HT-29 (cell line): ENCODE results near the gene RORB. TPM values are rescaled to one million over a fixed set of nuclear protein-coding genes. Genes with fewer than 3 reads are reported as not detected.

Source experiments
- DNase-seq: peaks from one replicate; pipeline ENCODE4 v3.0.0-alpha.2; 2015; ENCODE audit warnings: low spot score
- total RNA-seq: library from RNA; depleted of rRNA; stranded (reverse); fragments of >200 nt; shearing (Covaris generic); gene quantifications from 2 replicates; pipeline ENCODE4 v1.2.3, GENCODE V29; 2014; rRNA removed

Gene RORB
- not detected in 2 replicates for total RNA-seq

DNA sequence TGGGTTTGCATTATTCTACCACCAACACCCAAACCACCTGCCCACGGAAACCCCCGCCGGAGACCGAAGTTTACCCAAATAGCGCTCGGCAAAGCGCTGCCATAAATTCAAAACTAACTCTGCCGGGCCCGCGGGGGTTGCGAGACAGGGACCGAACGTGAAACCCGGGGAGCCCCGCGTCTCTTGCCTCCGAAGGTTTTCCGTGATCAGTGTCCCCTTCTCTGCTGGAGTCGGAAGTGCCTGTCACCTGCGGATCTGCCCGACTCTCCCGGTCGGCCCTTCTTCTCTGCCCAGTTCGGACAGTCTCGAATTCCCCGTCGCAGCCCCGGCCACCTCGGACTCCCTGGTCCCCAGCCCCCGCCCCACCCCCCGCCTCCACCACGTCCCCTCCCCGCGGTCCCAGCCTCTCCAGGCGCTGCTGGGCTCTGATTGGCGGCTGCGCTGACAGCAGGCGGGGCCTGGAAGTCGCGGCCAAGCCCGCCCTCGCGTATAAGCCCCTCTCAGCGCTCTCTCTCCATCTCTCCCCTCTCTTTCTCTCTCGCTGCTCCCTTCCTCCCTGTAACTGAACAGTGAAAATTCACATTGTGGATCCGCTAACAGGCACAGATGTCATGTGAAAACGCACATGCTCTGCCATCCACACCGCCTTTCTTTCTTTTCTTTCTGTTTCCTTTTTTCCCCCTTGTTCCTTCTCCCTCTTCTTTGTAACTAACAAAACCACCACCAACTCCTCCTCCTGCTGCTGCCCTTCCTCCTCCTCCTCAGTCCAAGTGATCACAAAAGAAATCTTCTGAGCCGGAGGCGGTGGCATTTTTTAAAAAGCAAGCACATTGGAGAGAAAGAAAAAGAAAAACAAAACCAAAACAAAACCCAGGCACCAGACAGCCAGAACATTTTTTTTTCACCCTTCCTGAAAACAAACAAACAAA is at the start of gene RORB:
Gene RORB (plus strand): TSS at position 517 of the 929 bp plus-strand sequence. CDS start 642 bp downstream, outside the sequence.
- no peak for DNase-seq

GRCh38 chr9:74447451-74448193 is 49.5 kb upstream of the RORB start:
- DNase-seq: no peak

GRCh38 chr9:74449060-74449459 is 48.1 kb upstream of the RORB start:
- no peak for DNase-seq

DNA sequence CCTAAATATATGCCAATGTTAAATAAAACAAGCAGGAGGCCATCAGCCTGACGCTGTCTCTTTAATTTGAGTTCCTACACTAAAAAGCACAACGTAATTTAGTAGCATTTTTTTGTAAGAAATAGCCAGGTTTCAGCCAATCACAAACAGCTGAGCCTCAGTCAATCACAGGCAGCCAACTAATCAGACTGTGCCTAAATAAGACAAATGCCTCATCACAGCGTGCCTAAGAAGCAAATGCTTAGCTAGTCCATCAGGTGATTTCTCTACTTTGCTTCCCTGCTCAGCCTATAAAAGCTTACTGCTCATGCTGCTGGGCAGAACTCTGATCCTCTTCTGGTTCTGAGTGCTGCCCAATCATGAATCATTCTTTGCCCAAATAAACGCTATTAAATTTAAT is 38.3 kb upstream of the RORB start:
- DNase-seq: no peak

DNA sequence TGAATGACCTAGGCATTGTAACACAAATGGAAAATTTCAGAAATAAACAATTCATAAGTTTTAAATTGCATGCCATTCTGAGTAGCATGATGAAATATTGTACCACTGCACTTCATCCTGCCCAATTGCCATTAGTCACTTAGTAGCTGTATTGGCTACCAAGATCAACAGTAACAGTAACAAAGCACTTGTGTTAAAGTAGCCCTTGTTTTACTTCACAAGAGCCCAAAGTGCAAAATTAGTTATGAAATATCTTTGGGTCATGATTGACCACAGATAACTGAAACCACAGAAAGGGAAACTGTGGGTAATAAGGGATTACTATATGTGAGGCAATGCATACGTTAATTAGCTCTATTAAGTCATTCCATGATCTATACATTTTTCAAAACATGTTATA is 33.3 kb upstream of the RORB start:
- DNase-seq: no peak

DNA sequence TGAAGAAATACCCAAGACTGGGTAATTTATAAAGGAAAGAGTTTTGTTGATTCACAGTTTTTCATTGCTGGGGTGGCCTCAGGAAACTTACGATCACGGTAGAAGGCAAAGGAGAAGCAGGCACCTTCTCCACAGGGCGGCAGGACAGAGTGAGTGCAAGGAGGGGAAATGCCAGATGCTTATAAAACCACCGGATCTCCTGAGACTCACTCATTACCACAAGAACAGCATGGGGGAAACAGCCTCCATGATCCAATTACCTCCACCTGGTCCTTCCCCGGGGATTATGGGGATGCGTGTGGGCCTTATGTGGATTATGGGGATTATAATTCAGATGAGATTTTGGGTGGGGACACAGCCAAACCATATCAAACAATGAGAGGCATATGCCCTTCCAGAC is 18.5 kb upstream of the RORB start:
- DNase-seq: no peak

GRCh38 chr9:74479711-74480110 is 17.4 kb upstream of the RORB start:
- no peak for DNase-seq

- DNase-seq: no peak
These were observed 9.7 kb upstream of the RORB start for GRCh38 chr9:74487395-74487794.

DNA sequence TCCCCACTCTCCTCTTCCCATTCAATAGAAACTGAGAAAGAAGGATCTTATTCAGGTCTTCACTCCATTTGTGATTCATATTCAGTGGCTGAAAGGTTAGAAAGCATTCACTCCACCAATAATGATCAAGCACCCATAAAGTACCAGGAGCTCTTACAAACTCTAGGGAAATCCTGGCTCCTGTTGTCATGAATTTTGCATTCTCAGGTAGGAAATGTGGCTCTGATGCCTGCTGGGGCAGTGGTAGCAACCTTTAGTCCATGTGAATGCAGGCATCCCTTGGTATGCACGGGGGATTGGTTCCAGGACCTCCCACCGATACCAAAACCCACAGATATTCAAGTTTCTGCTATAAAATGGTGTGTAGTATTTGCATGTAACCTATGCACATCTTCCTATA is 3.6 kb upstream of the RORB start:
- no peak for DNase-seq

GRCh38 chr9:74494490-74494889 is 2.6 kb upstream of the RORB start:
- no peak for DNase-seq

DNA sequence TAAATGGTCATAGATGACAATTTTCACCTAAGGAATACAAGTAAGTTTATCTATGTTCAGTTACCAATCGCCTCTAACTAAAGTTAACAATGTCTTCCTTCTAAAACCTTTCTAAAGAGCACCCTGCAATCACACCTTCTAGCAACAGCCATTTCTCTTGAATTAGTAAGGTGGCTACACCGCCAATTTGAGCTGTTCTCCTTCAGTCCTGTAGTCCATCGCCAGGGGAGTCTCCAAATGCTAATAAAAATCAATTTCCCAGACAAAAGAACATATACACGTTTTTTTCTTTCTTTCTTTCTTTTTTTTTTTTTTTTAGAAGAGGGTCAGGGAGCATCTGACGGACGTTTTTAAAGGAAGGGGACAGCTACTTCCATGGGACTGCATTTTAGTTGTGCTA is 729 bp upstream of the RORB start:
- DNase-seq: no peak

GRCh38 chr9:74497748-74498620 is 849 bp downstream of the RORB start:
- DNase-seq: no peak

DNA sequence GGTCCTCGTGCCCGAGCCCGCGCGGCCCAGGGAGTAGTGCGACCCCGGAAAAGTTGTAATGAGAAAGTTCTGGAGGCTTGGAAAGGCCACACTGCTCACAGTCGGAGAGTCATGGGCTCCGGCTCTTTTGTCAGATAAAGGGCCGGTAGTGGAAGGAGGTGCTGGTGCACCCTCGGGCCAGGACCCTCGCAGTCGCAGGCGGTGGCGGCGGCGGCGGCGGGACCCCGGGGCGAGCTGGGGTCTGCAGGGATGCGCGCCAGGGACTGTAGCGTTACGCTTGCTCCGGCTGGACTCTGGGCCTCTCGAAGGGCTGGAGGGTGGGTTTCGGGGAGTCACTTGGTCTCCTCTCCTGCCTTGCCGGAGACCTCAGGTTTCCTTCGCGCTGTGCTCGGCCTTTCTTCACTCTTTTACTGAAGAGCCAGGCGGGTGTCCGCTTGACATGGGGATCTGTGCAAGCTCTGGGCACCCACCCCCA is 1.5 kb downstream of the RORB start:
- DNase-seq: no peak

DNA sequence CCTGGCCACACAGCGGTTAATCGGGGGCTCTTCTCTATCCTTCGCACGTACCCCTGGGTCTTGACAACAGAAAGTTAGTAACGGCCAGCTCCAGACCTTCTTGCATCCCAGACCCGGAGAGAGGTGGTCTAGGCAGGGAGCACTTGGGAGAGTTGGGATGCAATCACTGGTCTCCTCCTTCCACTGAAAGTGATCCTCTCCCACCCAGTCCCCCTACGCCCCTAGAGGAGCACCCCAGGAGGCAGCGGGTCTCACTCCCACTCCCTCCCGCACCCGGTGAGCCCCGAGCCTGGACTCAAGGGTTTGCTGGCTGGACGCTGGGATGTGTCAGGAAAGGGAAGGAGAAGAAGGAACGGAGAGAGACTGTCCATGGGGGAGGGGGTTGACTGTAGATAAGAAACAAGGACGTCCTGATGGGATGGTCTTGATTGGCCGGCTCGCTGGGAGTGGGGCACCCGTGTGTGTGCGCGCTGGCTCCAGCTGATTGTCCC is 2.0 kb downstream of the RORB start:
- DNase-seq: no peak

GRCh38 chr9:74499770-74500583 is 2.8 kb downstream of the RORB start:
- no peak for DNase-seq

DNA sequence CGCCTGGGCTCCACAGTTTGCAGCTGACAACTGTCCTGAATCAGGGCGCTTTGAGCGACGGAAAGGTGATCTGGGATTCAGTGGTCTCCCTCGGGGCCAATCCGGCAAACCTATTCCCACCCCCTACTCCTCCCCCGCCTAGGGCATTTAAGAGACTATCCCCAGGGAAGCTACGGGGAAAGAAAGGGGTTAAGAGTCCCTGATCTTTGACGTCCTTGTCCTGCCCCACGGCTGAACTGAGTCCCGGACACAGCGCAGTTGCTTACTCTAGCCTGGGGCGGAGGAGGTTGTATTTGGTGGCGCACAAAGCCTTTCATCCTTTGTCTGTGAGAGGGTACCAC is 3.4 kb downstream of the RORB start:
- DNase-seq: no peak

GRCh38 chr9:74501570-74501969 is 4.4 kb downstream of the RORB start:
- no peak for DNase-seq

DNA sequence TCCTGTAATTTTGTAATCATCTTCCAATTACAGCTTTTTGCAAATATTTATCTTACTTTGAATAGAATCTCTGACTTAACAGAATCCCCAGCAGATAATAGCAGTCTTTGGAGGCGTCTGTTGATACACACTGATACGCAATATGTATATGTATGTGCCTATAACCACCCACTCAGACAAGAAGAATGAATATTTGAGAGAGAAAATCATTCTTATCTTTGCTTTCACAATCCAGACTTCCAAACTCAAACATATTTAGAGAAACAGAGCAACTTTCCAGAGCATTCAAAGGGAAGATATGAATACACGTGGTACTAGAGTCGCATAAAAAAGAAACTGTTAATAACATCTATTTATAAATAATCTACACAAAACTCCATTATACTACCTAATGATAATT is 6.1 kb downstream of the RORB start:
- DNase-seq: no peak

DNA sequence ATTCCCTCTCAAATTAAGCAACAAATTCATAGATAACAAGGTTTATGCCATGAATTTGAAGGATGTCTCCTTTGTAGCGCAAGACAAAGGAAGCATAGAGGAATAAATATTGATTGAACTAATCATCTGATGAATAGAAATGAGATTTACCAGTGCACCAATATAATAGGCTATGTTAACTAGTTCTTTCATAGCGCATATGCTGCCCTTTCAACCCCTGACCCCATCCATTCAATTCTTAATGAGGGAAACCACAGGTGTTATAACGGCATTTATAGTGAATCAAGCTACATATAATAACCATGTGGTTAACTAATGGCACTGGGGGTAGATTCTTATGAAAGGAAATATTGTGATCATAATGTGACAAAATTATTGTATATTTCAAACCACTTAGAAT is 6.5 kb downstream of the RORB start:
- no peak for DNase-seq

DNA sequence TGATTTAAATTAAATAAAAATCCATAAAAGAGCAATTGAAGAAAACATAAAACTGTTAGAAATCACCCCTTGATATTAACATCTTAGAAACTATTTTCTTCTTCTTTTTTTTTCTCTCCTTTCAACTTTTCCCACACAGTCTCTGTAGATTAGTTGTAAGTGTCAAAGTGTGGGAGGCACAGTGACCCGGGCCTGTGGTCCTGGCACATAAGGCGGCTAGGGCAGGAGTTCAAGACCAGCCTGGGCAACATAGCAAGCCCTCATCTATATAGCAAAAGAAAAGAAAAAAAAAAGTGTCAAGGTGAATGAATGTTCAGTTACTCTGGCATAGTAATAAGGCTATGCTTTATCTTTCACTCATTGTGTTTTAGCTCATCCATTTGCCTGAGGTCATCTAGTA is 14.2 kb downstream of the RORB start:
- DNase-seq: no peak

- DNase-seq: no peak
These were observed 15.3 kb downstream of the RORB start for GRCh38 chr9:74512416-74512815.
